GM13977 (cell line): ENCODE data around the gene CDC42BPG.
A peak's percentile ranks its signal among the peaks of the same experiment; 100 is the strongest.

ENCODE experiments used
- DNase-seq: peaks from one replicate; pipeline ENCODE4 v3.0.0; 2012; ENCODE audit warnings: low spot score
- CTCF ChIP-seq: IDR thresholded peaks from 2 replicates; pipeline ENCODE4 v1.5.1; 2012; ENCODE audit warnings: mild to moderate bottlenecking, control low read depth; ENCODE audit not compliant: insufficient read depth; ENCODE audit errors: extremely low read depth, missing control alignments
- in situ Hi-C: fragments of 300-500 bp; cut with MboI; formaldehyde crosslinking; loops from one replicate; pipeline ENCODE4 v1.12.0; 2022; ENCODE audit warnings: low sequenced_read_pairs, low pct_unique_long_range_greater_than_20kb, mixed read lengths, inconsistent platforms; ENCODE audit not compliant: unreplicated experiment

Gene CDC42BPG

GRCh38 chr11:64868904-64869570 lies 24.6 kb upstream of the CDC42BPG start:
- in situ Hi-C loops, result no loop called here
- DNase-seq, result no peak
- TF ChIP-seq CTCF, result no peak

GRCh38 chr11:64867748-64868462 lies 23.5 kb upstream of the CDC42BPG start:
- DNase-seq, result no peak
- in situ Hi-C loops, result no loop called here
- TF ChIP-seq CTCF, result no peak

GRCh38 chr11:64866173-64866491 lies 21.7 kb upstream of the CDC42BPG start:
- in situ Hi-C loops, result no loop called here
- DNase-seq, result no peak
- no peak for TF ChIP-seq CTCF

GRCh38 chr11:64865286-64866172 lies 21.1 kb upstream of the CDC42BPG start:
- in situ Hi-C loops, result no loop called here
- DNase-seq, result peak; percentile 74
- TF ChIP-seq CTCF, result no peak

- in situ Hi-C loops, result no loop called here
- no peak for TF ChIP-seq CTCF
- peak; percentile 79 for DNase-seq
Measured at GRCh38 chr11:64864473-64865285, 20.2 kb upstream of the CDC42BPG start.

GRCh38 chr11:64864135-64864472 lies 19.7 kb upstream of the CDC42BPG start:
- in situ Hi-C loops, result no loop called here
- no peak for TF ChIP-seq CTCF
- DNase-seq, result no peak
